SK-N-MC (cell line): ENCODE measurements around the gene CAMKMT.

Experiments
- EZH2 ChIP-seq: fragments of 200-600 bp; sonication (generic); IDR thresholded peaks from one replicate; pipeline ENCODE4 v1.6.1; 2017; ENCODE audit warnings: antibody characterized with exemption
- POLR2AphosphoS5 ChIP-seq: IDR thresholded peaks from 2 replicates; pipeline ENCODE4 v1.6.1; 2012; ENCODE audit warnings: mild to moderate bottlenecking, low read depth, low read length, borderline replicate concordance

DNA sequence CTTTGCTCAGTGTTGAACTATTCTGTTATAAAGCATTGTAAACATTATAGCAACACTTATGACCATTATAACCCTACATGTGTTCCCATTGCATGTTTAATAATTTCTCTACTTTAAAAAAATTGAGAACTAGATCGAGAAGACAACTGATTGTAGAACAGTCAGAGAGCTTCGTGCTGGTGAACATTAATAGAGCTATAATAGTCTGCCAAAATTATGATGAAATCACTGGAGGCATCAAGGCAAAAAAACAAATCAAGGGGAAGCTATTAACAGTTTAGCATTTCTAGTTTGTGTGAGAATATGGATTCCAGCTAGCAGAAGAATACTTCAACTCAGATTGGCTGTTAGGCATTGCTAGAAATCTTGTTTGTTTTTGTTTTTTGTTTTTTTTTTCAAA, 284.2 kb downstream of the CAMKMT start:
- TF ChIP-seq POLR2AphosphoS5 (no peak), EZH2 (no peak)
